Activated naive CD8-positive, alpha-beta T cell treated with anti-CD3 and anti-CD28 coated beads, Interleukin-2, amount 10 ng/mL, durations not matched to agents 7 days and 5 days (primary cell): ENCODE data around the gene RAB44. TPM values are rescaled to one million over a fixed set of nuclear protein-coding genes. Genes with fewer than 3 reads are reported as not detected.

ENCODE experiments used
- ATAC-seq: fragments of 150-1000 bp; cut with Tn5 transposase; one replicate; pipeline ENCODE4 v1.10.0; 2021; ENCODE audit warnings: low read depth, moderate library complexity
- POLR2A ChIA-PET: fragments of 350-600 bp; sonication (Branson Sonifier 250); formaldehyde crosslinking; loops from one replicate; lab custom pipeline; 2021; ENCODE audit warnings: antibody characterized with exemption; lab: Charles Lee
- DNase-seq: peaks from one replicate; pipeline ENCODE4 v3.0.0; 2021
- H3K27ac Mint-ChIP-seq: one replicate; pipeline ENCODE4 v1.8.0; 2022; ENCODE audit warnings: mild to moderate bottlenecking, mixed read lengths
- H3K27me3 Mint-ChIP-seq: one replicate; pipeline ENCODE4 v1.8.0; 2022; ENCODE audit warnings: mild to moderate bottlenecking, moderate library complexity, mixed read lengths
- H3K36me3 Mint-ChIP-seq: one replicate; pipeline ENCODE4 v1.8.0; 2021; ENCODE audit warnings: mild to moderate bottlenecking, mixed read lengths
- H3K4me1 Mint-ChIP-seq: one replicate; pipeline ENCODE4 v1.8.0; 2021; ENCODE audit warnings: mixed read lengths
- H3K4me3 Mint-ChIP-seq: one replicate; pipeline ENCODE4 v1.8.0; 2022; ENCODE audit warnings: mild to moderate bottlenecking, moderate library complexity, mixed read lengths
- H3K9me3 Mint-ChIP-seq: one replicate; pipeline ENCODE4 v1.8.0; 2021; ENCODE audit warnings: mixed read lengths
- total RNA-seq, 2 experiments: library from RNA; stranded (reverse); gene quantifications; one replicate each; pipeline ENCODE4 v1.2.3, GENCODE V29; 2021

RAB44 gene
- total RNA-seq, 2 experiments from 2014 or later = not detected

- DNase-seq = no peak
- no peak overlapping the region for H3K4me3 Mint-ChIP-seq
- no peak overlapping the region for H3K27ac Mint-ChIP-seq
- POLR2A ChIA-PET = interaction anchor here (1.6 kb wide), 1 partner anchor 253 kb away, joined by 3 read pairs; no protein-coding TSS in a partner anchor
- H3K36me3 Mint-ChIP-seq = no peaks in the 10 kb centered on the region
- no peaks in the 10 kb centered on the region for H3K9me3 Mint-ChIP-seq
- ATAC-seq = no peak
- peaks cover 29% of the 10 kb centered on the region for H3K4me1 Mint-ChIP-seq
- H3K27me3 Mint-ChIP-seq = no peaks in the 10 kb centered on the region
These were observed 67.6 kb downstream of the RAB44 start for GRCh38 chr6:36765190-36765589.

- Mint-ChIP-seq H3K4me3 (no peak overlapping the region), H3K4me1 (peaks cover 35% of the 10 kb centered on the region), H3K9me3 (no peaks in the 10 kb centered on the region), H3K36me3 (no peaks in the 10 kb centered on the region), H3K27ac (peak overlapping the region; percentile 74), H3K27me3 (no peaks in the 10 kb centered on the region)
- peak; percentile 86 for ATAC-seq
- peak; percentile 84 for DNase-seq
- POLR2A ChIA-PET = interaction anchor here (1.4 to 4.0 kb wide), 3 partner anchors 16 to 252 kb away, joined by 3 to 39 read pairs (median 3); no protein-coding TSS in a partner anchor
These were observed 68.2 kb downstream of the RAB44 start for GRCh38 chr6:36765594-36766398.

GRCh38 chr6:36766399-36766945 lies 68.8 kb downstream of the RAB44 start:
- Mint-ChIP-seq H3K9me3 (no peaks in the 10 kb centered on the region), H3K4me1 (peaks cover 42% of the 10 kb centered on the region), H3K36me3 (no peaks in the 10 kb centered on the region), H3K27me3 (no peaks in the 10 kb centered on the region), H3K27ac (peak overlapping the region; percentile 74), H3K4me3 (no peak overlapping the region)
- DNase-seq = no peak
- no peak for ATAC-seq
- POLR2A ChIA-PET = interaction anchor here (1.4 to 4.0 kb wide), 2 partner anchors 15 to 26 kb away, joined by 3 to 39 read pairs; no protein-coding TSS in a partner anchor

DNA sequence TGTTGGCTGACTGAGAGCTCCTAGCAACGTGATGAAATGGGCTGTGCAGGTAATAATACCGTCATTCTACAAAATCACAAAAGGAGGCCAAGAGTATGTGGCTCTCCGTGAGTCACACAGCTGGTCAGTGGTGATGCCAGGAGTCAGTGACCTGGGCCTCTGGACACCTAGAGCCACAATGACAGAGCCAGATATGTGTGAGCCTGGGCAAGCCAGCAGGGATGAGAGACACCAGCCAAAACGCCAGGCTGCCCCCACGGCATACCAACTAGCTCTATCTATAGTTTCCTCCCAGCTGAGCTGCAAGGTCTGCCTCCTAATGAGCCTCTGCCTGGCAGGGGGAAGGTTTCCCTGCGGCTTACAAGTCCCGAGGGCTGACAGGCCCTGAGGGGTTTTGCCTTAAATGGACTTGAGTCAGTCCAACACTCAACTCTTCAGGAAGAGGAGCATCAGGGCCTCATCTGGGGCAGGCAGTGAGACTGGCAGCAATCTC lies 71.6 kb downstream of the RAB44 start:
- Mint-ChIP-seq H3K36me3 (no peaks in the 10 kb centered on the region), H3K9me3 (no peaks in the 10 kb centered on the region), H3K27me3 (no peaks in the 10 kb centered on the region), H3K4me1 (peaks cover 47% of the 10 kb centered on the region), H3K4me3 (peak overlapping the region; percentile 65), H3K27ac (peak overlapping the region; percentile 79)
- DNase-seq (no peak), ATAC-seq (no peak)
- POLR2A ChIA-PET = interaction anchor here (0.6 to 4.0 kb wide), 10 partner anchors 10 to 414 kb away, joined by 3 to 39 read pairs (median 4); partner anchors contain the start of genes MTCH1 and PPIL1

GRCh38 chr6:36769676-36770499 lies 72.3 kb downstream of the RAB44 start:
- DNase-seq (peak; percentile 57), ATAC-seq (peak; percentile 50)
- H3K4me1 Mint-ChIP-seq = peaks cover 47% of the 10 kb centered on the region
- peaks cover 3% of the 10 kb centered on the region for H3K27me3 Mint-ChIP-seq
- H3K36me3 Mint-ChIP-seq = no peaks in the 10 kb centered on the region
- H3K4me3 Mint-ChIP-seq = peak overlapping the region; percentile 65
- H3K9me3 Mint-ChIP-seq = no peaks in the 10 kb centered on the region
- POLR2A ChIA-PET = interaction anchor here (0.6 to 2.7 kb wide), 10 partner anchors 9 to 487 kb away, joined by 3 to 10 read pairs (median 3); partner anchors contain the start of genes MTCH1 and PPIL1
- H3K27ac Mint-ChIP-seq = peak overlapping the region; percentile 79

DNA sequence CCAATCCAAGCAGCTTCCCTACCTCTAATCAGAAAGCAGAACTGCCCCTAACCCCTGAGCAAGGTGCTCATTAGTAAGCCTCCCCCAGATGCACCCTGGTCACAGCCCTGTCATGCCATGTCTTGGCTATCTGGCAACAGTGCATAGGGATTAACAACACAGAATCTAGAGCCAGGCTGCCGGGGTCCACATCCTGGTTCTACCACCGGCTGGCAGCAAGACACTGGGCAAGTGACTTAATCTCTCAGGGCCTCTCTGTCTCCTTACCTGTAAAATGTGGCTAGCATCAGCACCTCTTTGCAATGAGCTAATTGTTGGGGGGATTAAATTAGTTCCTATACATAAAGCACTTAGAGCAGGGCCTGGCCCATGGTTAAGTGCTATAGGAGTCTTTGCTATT lies 73.5 kb downstream of the RAB44 start:
- H3K4me3 Mint-ChIP-seq = no peak overlapping the region
- peak overlapping the region; percentile 79 for H3K27ac Mint-ChIP-seq
- ATAC-seq (no peak), DNase-seq (no peak)
- peaks cover 44% of the 10 kb centered on the region for H3K4me1 Mint-ChIP-seq
- no peaks in the 10 kb centered on the region for H3K9me3 Mint-ChIP-seq
- POLR2A ChIA-PET = interaction anchor here (1.2 to 2.5 kb wide), 3 partner anchors 12 to 486 kb away, joined by 3 to 7 read pairs (median 6); partner anchors contain the start of gene PPIL1
- H3K36me3 Mint-ChIP-seq = no peaks in the 10 kb centered on the region
- peaks cover 4% of the 10 kb centered on the region for H3K27me3 Mint-ChIP-seq

GRCh38 chr6:36772397-36772796 lies 74.8 kb downstream of the RAB44 start:
- Mint-ChIP-seq H3K9me3 (no peaks in the 10 kb centered on the region), H3K4me1 (peaks cover 39% of the 10 kb centered on the region), H3K27me3 (peaks cover 11% of the 10 kb centered on the region), H3K27ac (peak overlapping the region; percentile 79), H3K36me3 (no peaks in the 10 kb centered on the region), H3K4me3 (no peak overlapping the region)
- POLR2A ChIA-PET = interaction anchor here (1.5 kb wide), 1 partner anchor 10 kb away, joined by 6 read pairs; no protein-coding TSS in a partner anchor
- ATAC-seq (no peak), DNase-seq (no peak)

DNA sequence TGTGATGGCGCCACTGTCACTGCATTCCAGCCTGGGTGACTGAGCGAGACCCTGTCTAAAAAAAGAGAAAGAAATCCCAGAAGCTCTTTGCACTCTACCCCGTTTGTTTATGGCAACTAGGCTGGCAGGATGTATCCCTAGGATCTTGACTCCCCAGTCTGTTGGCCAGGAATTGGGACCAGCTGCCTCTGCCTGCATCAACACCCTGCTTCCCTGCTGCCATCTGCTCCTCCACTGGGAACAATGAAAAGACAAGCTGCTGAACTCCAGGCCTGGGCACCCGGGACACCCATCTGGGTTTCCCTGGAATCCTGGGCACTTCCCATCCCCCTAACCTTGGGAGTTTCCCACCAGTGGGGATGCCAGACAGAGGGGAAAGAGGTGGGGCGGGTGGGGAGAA lies 76.7 kb downstream of the RAB44 start:
- Mint-ChIP-seq H3K27ac (peak overlapping the region; percentile 6), H3K4me3 (no peak overlapping the region), H3K27me3 (peaks cover 15% of the 10 kb centered on the region), H3K36me3 (no peaks in the 10 kb centered on the region), H3K4me1 (peaks cover 32% of the 10 kb centered on the region), H3K9me3 (no peaks in the 10 kb centered on the region)
- POLR2A ChIA-PET = interaction anchor here (1.5 kb wide), 1 partner anchor 9 kb away, joined by 3 read pairs; no protein-coding TSS in a partner anchor
- DNase-seq = no peak
- ATAC-seq = no peak

GRCh38 chr6:36776167-36776566 lies 78.5 kb downstream of the RAB44 start:
- POLR2A ChIA-PET = interaction anchor here (0.6 kb wide), 1 partner anchor 16 kb away, joined by 5 read pairs; no protein-coding TSS in a partner anchor
- H3K27me3 Mint-ChIP-seq = peaks cover 24% of the 10 kb centered on the region
- no peaks in the 10 kb centered on the region for H3K9me3 Mint-ChIP-seq
- ATAC-seq (no peak), DNase-seq (no peak)
- no peak overlapping the region for H3K4me3 Mint-ChIP-seq
- peaks cover 22% of the 10 kb centered on the region for H3K4me1 Mint-ChIP-seq
- H3K36me3 Mint-ChIP-seq = no peaks in the 10 kb centered on the region
- H3K27ac Mint-ChIP-seq = no peak overlapping the region

GRCh38 chr6:36777801-36778200 lies 80.2 kb downstream of the RAB44 start:
- peaks cover 16% of the 10 kb centered on the region for H3K4me1 Mint-ChIP-seq
- DNase-seq (no peak), ATAC-seq (no peak)
- peaks cover 24% of the 10 kb centered on the region for H3K27me3 Mint-ChIP-seq
- no peak overlapping the region for H3K4me3 Mint-ChIP-seq
- H3K27ac Mint-ChIP-seq = no peak overlapping the region
- H3K9me3 Mint-ChIP-seq = no peaks in the 10 kb centered on the region
- no peaks in the 10 kb centered on the region for H3K36me3 Mint-ChIP-seq
- POLR2A ChIA-PET = interaction anchor here (2.1 kb wide), 1 partner anchor 9 kb away, joined by 10 read pairs; no protein-coding TSS in a partner anchor

- Mint-ChIP-seq H3K4me3 (no peak overlapping the region), H3K27me3 (peaks cover 24% of the 10 kb centered on the region), H3K27ac (no peak overlapping the region), H3K4me1 (peaks cover 19% of the 10 kb centered on the region), H3K9me3 (no peaks in the 10 kb centered on the region), H3K36me3 (no peaks in the 10 kb centered on the region)
- no peak for DNase-seq
- ATAC-seq = no peak
- POLR2A ChIA-PET = interaction anchor here (1.6 to 2.1 kb wide), 2 partner anchors 10 to 171 kb away, joined by 3 to 10 read pairs; no protein-coding TSS in a partner anchor
These were observed 81.6 kb downstream of the RAB44 start for GRCh38 chr6:36779227-36779626.

- Mint-ChIP-seq H3K36me3 (no peaks in the 10 kb centered on the region), H3K4me3 (no peak overlapping the region), H3K9me3 (no peaks in the 10 kb centered on the region), H3K27me3 (peaks cover 20% of the 10 kb centered on the region), H3K27ac (no peak overlapping the region), H3K4me1 (peaks cover 19% of the 10 kb centered on the region)
- no peak for ATAC-seq
- no peak for DNase-seq
- POLR2A ChIA-PET = interaction anchor here (0.6 to 3.5 kb wide), 3 partner anchors 13 to 778 kb away, joined by 3 to 39 read pairs (median 3); no protein-coding TSS in a partner anchor
These were observed 83.0 kb downstream of the RAB44 start for GRCh38 chr6:36780442-36781177.
